Astrocyte of the spinal cord (primary cell): ENCODE measurements around the gene FOXN3.
A peak's percentile ranks its signal among the peaks of the same experiment; 100 is the strongest.

Experiments used
- DNase-seq: peaks from one replicate; pipeline ENCODE4 v3.0.0; 2011; ENCODE audit warnings: low read depth, low spot score
- H3K4me3 ChIP-seq: 2 replicates; pipeline ENCODE4 v1.5.1; 2011; ENCODE audit warnings: low read depth, mild to moderate bottlenecking, low read length, moderate library complexity
- in situ Hi-C: cut with HindIII; loops from 2 replicates; pipeline ENCODE4 v1.10.0; 2017; ENCODE audit warnings: low sequenced_read_pairs
- TF ChIP-seq, protein P1 (sequence below): IDR thresholded peaks from 2 replicates; pipeline ENCODE4 v1.5.1; 2012; ENCODE audit warnings: low read depth, mild to moderate bottlenecking, low read length, inconsistent platforms

FOXN3 gene

DNA sequence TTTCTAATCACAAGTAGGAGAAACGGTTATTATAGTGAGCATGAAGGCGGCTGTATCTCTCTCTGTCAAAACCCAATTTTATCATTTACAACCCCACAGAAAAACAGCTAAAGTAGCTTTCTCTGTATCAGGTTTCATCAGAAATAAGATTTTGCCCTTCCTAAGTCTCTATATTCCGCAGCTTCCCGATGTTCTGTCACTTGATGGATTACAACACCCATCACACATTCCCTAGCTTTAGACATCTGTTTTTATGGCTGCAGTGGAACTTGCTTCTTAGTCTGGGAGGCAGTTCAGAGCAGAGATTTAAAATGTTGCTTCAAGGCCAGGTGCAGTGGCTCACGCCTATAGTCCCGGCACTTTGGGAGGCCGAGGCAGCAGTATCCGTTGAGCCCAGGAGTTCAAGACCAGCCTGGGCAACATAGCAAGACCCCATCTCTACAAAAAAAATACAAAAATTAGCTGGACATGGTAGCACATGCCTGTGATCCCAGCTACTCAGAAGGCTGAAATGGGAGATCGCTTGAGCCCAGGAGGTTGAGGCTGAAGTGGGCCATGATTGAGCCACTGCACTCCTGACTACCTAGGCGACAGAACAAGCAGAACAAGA lies 27.6 kb upstream of the FOXN3 start:
- in situ Hi-C loops, result no loop called here
- no peak overlapping the region for H3K4me3 ChIP-seq
- TF ChIP-seq, protein P1, sequence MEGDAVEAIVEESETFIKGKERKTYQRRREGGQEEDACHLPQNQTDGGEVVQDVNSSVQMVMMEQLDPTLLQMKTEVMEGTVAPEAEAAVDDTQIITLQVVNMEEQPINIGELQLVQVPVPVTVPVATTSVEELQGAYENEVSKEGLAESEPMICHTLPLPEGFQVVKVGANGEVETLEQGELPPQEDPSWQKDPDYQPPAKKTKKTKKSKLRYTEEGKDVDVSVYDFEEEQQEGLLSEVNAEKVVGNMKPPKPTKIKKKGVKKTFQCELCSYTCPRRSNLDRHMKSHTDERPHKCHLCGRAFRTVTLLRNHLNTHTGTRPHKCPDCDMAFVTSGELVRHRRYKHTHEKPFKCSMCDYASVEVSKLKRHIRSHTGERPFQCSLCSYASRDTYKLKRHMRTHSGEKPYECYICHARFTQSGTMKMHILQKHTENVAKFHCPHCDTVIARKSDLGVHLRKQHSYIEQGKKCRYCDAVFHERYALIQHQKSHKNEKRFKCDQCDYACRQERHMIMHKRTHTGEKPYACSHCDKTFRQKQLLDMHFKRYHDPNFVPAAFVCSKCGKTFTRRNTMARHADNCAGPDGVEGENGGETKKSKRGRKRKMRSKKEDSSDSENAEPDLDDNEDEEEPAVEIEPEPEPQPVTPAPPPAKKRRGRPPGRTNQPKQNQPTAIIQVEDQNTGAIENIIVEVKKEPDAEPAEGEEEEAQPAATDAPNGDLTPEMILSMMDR, result no peak
- DNase-seq, result no peak

GRCh38 chr14:89444044-89444443 lies 27.0 kb upstream of the FOXN3 start:
- TF ChIP-seq, protein P1, result no peak
- DNase-seq, result peak; percentile 17
- in situ Hi-C loops, result no loop called here
- no peak overlapping the region for H3K4me3 ChIP-seq

- no peak overlapping the region for H3K4me3 ChIP-seq
Measured at GRCh38 chr14:89443042-89443629, 26.1 kb upstream of the FOXN3 start.

DNA sequence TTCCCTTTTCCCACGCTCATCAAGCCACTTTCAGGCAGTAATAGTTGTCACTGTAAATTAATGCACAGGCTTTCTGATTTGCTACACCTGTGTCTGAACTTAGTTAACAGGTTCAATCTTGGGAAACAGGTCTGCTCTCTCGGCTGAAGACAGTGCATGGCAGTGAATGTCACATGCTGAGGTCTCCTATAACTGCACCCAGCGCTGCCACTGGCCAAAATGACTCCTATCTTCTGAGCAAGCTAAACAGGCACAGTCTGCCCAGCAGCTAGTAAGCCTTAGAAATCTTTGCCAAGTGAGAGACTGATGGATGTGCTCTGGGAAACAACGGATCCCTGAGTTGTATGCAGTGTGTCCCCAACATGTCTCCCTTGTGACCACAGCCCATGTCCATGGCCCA lies 25.2 kb upstream of the FOXN3 start:
- in situ Hi-C loops, result no loop called here
- TF ChIP-seq, protein P1, result no peak
- DNase-seq, result no peak
- no peak overlapping the region for H3K4me3 ChIP-seq

More at GRCh38 chr14:89443042-89443629, 26.1 kb upstream of the FOXN3 start:
- in situ Hi-C loops, result no loop called here
- TF ChIP-seq, protein P1, result no peak
- peak; percentile 33 for DNase-seq

DNA sequence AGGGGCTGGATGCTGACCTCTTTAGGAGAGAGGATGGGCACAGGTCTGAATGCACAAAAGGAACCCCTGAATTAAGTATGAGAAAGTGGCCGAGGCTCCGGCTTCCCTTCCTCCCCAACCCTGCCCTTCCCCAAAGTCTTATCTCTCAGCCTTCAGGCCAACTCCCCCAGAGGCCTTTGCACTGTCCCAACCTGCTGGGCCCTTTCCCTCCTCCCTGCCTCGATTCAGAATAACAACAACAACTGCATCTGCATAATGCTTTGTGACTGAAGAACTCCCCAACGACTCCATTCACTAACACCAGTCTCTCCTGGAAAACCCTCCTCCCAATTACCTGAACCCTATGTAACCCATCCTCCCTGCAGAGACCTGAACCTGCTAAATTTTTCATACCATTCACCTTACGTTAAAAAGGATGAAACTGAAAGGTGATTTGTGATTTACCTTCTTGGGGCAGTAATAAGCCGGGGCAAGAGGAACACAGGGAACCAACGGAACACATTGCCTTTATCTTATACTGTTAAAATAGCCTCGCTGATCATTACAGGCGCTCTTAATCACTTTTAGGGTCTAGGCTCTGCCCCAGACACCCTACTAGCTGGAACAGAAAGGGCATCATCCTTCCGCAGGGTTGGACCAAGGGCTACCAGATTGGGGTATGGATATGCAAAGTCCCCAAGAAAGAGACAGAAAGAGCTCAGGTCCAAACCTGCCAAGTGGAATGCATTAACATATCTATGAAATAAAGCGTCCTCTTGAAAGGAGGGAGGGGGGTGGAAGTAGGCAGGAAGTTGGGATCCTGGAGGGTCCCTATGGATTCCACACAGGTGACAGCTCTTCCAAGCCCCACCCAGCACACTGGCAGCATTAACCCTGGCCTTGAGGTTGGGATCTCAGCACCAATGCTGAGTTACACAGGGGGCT lies 24.2 kb upstream of the FOXN3 start:
- in situ Hi-C loops, result no loop called here
- TF ChIP-seq, protein P1, result no peak
- no peak overlapping the region for H3K4me3 ChIP-seq
- no peak for DNase-seq

- TF ChIP-seq, protein P1, result no peak
Measured at GRCh38 chr14:89435892-89436656, 19.0 kb upstream of the FOXN3 start.

More at GRCh38 chr14:89435892-89436656, 19.0 kb upstream of the FOXN3 start:
- no peak for DNase-seq
- no peak overlapping the region for H3K4me3 ChIP-seq
- in situ Hi-C loops, result no loop called here
